ENCODE data around the gene KCND3. TPM values are rescaled to one million over a fixed set of nuclear protein-coding genes. Genes with fewer than 3 reads are reported as not detected.

Gene KCND3
- 10 to 100 TPM in 2 of 4 donors, 1 to 10 TPM in 2; 6.9 to 11.7 (median 9.5) TPM for total RNA-seq

DNA sequence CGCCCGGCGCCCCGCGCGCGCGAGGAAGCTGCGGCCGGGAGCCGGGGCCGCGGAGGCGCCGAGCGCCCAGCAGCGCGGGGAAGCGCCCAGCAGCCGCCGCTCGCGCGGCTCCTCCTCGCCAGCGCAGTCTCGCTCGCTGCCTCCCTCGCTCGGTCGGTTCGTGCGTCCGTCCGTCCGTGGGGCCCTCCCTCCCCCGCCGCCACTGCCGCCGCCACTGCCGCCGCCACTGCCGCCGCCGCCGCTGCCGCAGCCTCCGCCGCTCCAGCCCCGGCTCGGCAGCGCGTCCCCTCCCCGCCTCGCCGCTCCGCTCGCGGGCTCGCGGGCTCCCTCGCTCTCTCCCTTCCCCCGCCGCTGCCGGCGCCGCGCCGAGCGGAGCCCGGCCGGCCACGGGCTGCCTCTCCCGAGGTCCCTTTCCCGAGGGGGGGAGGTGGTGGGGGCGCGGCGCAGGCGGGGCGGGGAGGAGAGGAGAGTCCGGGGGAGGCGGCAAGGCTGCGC is at the start of gene KCND3:
Gene KCND3, minus strand, starts transcription at position 138 of the 495 bp plus-strand sequence.
- DNase-seq (ENCODE audit: low spot score) (no peak), ATAC-seq (ENCODE audit: low FRiP score) (peak; percentile 31)
- TF ChIP-seq, protein P1, sequence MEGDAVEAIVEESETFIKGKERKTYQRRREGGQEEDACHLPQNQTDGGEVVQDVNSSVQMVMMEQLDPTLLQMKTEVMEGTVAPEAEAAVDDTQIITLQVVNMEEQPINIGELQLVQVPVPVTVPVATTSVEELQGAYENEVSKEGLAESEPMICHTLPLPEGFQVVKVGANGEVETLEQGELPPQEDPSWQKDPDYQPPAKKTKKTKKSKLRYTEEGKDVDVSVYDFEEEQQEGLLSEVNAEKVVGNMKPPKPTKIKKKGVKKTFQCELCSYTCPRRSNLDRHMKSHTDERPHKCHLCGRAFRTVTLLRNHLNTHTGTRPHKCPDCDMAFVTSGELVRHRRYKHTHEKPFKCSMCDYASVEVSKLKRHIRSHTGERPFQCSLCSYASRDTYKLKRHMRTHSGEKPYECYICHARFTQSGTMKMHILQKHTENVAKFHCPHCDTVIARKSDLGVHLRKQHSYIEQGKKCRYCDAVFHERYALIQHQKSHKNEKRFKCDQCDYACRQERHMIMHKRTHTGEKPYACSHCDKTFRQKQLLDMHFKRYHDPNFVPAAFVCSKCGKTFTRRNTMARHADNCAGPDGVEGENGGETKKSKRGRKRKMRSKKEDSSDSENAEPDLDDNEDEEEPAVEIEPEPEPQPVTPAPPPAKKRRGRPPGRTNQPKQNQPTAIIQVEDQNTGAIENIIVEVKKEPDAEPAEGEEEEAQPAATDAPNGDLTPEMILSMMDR (IDR thresholded peaks at IDR 0.05): no peak

- DNase-seq (ENCODE audit: low spot score): no peak
- peak; percentile 66 for ATAC-seq (ENCODE audit: low FRiP score)
- TF ChIP-seq, protein P1 (IDR thresholded peaks at IDR 0.05): no peak
These were observed 44.8 kb upstream of the KCND3 start for GRCh38 chr1:112034277-112034676.

DNA sequence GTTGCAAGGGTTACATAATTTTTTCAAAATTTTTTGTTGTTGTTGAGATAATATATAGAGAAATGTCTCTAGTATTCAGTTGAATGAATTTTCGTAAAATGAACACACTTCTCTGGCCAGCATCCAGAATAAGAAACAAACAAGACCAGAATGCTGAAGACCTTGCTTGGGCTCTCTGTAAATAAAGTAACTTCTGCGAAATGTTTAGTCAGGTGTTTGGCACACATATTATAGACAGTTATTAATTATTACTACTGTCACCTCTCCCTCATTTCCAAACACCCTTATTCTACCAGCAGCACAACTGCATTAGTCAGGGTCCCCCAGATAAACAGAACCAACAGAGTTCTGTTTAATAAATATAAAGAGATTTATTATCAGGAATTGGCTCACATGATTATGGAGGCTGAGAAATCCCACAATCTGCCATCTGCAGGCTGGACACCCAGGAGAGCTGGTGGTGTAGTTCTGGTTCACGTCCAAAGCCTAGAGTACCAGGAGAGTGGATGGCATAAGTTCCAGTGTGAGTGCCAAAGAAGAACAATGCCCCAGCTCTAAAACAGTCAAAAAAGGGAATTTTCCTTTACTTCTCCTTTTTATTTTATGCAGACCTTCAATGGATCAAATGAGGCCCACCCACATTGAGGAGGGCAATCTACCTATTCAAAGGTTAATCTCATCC is 44.1 kb upstream of the KCND3 start:
- ATAC-seq (ENCODE audit: low FRiP score) (no peak), DNase-seq (ENCODE audit: low spot score) (no peak)
- TF ChIP-seq, protein P1 (IDR thresholded peaks at IDR 0.05): no peak

- TF ChIP-seq, protein P1 (IDR thresholded peaks at IDR 0.05): no peak
- ATAC-seq (ENCODE audit: low FRiP score) (no peak), DNase-seq (ENCODE audit: low spot score) (no peak)
These were observed 40.7 kb upstream of the KCND3 start for GRCh38 chr1:112030157-112030556.

- TF ChIP-seq, protein P1 (IDR thresholded peaks at IDR 0.05): no peak
- DNase-seq (ENCODE audit: low spot score) (no peak), ATAC-seq (ENCODE audit: low FRiP score) (no peak)
These were observed 38.2 kb upstream of the KCND3 start for GRCh38 chr1:112027696-112028095.

- TF ChIP-seq, protein P1 (IDR thresholded peaks at IDR 0.05): no peak
- DNase-seq (ENCODE audit: low spot score) (no peak), ATAC-seq (ENCODE audit: low FRiP score) (no peak)
These were observed 37.0 kb upstream of the KCND3 start for GRCh38 chr1:112026501-112026900.

DNA sequence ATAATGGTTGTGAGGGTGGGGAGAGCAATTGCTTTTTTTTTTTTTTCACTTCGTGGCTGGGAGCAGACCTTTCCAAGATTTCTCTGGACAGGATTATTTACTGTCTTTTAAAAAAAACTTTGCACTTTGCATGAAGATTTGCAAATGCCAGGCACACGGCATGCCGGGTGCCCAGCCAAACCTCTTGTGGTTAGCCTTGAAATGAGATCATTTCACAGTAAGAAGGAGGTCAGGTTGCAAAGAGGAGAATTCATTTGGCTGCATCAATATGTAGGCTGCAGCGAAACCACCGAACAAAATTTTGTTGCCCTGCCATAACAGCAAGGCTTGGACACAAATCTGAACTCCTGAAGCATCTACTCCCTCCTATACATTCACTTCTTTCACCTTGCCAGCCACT is 36.5 kb upstream of the KCND3 start:
- ATAC-seq (ENCODE audit: low FRiP score): no peak
- TF ChIP-seq, protein P1 (IDR thresholded peaks at IDR 0.05): no peak

More for the DNA sequence above, 36.5 kb upstream of the KCND3 start:
- no peak for DNase-seq (ENCODE audit: low spot score)

Data from omental fat pad (tissue), 4 donors.